Measurements from ENCODE around the gene BRICD5. TPM values are rescaled to one million over a fixed set of nuclear protein-coding genes. Genes with fewer than 3 reads are reported as not detected.

The BRICD5 gene
- total RNA-seq, 1 donor from 2014 or later = 5.2 TPM

DNA sequence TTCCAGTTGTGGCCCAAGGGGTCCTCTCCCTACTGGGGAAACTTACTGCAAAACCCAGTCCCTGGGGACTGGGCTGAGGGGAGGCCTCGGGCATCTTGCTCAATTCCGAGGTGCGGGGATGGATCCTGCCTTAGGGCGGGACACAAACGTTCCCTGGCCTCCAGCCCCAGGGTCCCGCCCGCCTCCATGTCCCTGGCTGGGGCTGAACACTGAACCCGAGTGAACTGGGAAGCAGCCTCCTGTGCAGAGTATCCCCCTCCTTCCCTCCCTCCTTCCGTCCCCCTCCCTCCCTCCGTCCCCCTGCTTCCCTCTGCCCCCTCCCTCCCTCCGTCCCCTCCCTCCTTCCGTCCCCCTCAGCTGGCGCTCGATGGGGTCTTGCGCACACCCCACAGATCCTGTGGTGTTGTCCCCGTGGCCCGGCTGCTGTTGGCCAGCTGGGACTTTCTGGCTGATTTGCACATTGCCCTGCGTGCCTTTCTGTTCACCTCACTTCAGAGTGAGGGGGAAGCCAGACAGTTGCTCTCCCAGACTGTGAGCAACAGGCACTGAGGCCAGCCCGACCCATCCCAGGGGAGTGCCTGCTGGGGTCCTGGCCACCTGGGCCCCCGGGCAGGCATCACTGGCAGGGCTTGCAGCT lies 49.6 kb downstream of the BRICD5 start:
- H3K36me3 Mint-ChIP-seq = peaks cover 4% of the 10 kb centered on the region

More for the DNA sequence above, 49.6 kb downstream of the BRICD5 start:
- Mint-ChIP-seq H3K4me3 (no peak overlapping the region), H3K9me3 (no peaks in the 10 kb centered on the region), H3K27me3 (ENCODE audit: insufficient read depth, low read depth) (peaks cover 2% of the 10 kb centered on the region), H3K4me1 (peaks cover 25% of the 10 kb centered on the region), H3K27ac (no peak overlapping the region)
- Histone ChIP-seq H3K27me3 (no peaks in the 10 kb centered on the region), H3K4me3 (no peak overlapping the region), H3K4me1 (peaks cover 24% of the 10 kb centered on the region), H2AFZ (replicated peaks) (no peak overlapping the region), H3K79me2 (ENCODE audit: low read depth) (peaks cover 81% of the 10 kb centered on the region), H3K9me3 (ENCODE audit: low read depth) (no peaks in the 10 kb centered on the region), H3K4me2 (no peak overlapping the region), H3F3A (ENCODE audit: low read depth) (peaks cover 13% of the 10 kb centered on the region), H3K27ac (peak overlapping the region; percentile 53), H3K36me3 (no peaks in the 10 kb centered on the region), H3K9ac (peak overlapping the region; percentile 37), H4K20me1 (ENCODE audit: low read depth) (peaks cover 66% of the 10 kb centered on the region)
- TF ChIP-seq EZH2 (IDR thresholded peaks at IDR 0.05) (no peak), CTCF (IDR thresholded peaks at IDR 0.05) (no peak), EZH2phosphoT487 (IDR thresholded peaks at IDR 0.05) (no peak)
- no peak for DNase-seq (ENCODE audit: low spot score)

Other genes starting within 250 kb of the BRICD5 start
- 3,079 and 5,348 TPM in 2 replicates for gene RPS2, start 246.0 kb downstream of the BRICD5 start, total RNA-seq (ENCODE audit: low replicate concordance)
- not detected in 2 replicates for gene RNF151, start 244.0 kb downstream of the BRICD5 start, total RNA-seq (ENCODE audit: low replicate concordance)
- gene TBL3, start 238.8 kb downstream of the BRICD5 start, total RNA-seq (ENCODE audit: low replicate concordance) = 30.7 and 47.6 TPM in 2 replicates
- gene NOXO1, start 229.4 kb downstream of the BRICD5 start, total RNA-seq (ENCODE audit: low replicate concordance) = not detected in 2 replicates
- gene GFER, start 226.7 kb downstream of the BRICD5 start, total RNA-seq (ENCODE audit: low replicate concordance) = 35.1 and 35.5 TPM in 2 replicates
- 4.4 and 8.7 TPM in 2 replicates for gene SYNGR3, start 220.9 kb downstream of the BRICD5 start, total RNA-seq (ENCODE audit: low replicate concordance)
- 12.7 and 31.2 TPM in 2 replicates for gene ZNF598, start 201.0 kb downstream of the BRICD5 start, total RNA-seq (ENCODE audit: low replicate concordance)
- gene NPW, start 191.1 kb downstream of the BRICD5 start, total RNA-seq (ENCODE audit: low replicate concordance) = 0.99 TPM in 1 of 2 replicates, not detected in the other
- gene NHERF2, start 184.0 kb downstream of the BRICD5 start, total RNA-seq (ENCODE audit: low replicate concordance) = 3.0 and 9.1 TPM in 2 replicates
- 26.3 and 43.6 TPM in 2 replicates for gene NTHL1, start 163.0 kb downstream of the BRICD5 start, total RNA-seq (ENCODE audit: low replicate concordance)
- gene TSC2, start 162.9 kb downstream of the BRICD5 start, total RNA-seq (ENCODE audit: low replicate concordance) = 55.1 and 63.4 TPM in 2 replicates
- 16.9 and 73.4 TPM in 2 replicates for gene PKD1, start 75.0 kb downstream of the BRICD5 start, total RNA-seq (ENCODE audit: low replicate concordance)
- 2.1 and 4.4 TPM in 2 replicates for gene RAB26, start 62.2 kb downstream of the BRICD5 start, total RNA-seq (ENCODE audit: low replicate concordance)
- gene TRAF7, start 55.1 kb downstream of the BRICD5 start, total RNA-seq (ENCODE audit: low replicate concordance) = 24.1 and 63.6 TPM in 2 replicates
- gene CASKIN1, start 14.3 kb downstream of the BRICD5 start, total RNA-seq (ENCODE audit: low replicate concordance) = 1.6 and 9.0 TPM in 2 replicates
- 24.9 and 89.0 TPM in 2 replicates for gene MLST8, start 5.4 kb downstream of the BRICD5 start, total RNA-seq (ENCODE audit: low replicate concordance)
- gene PGP, start 4.0 kb upstream of the BRICD5 start, total RNA-seq (ENCODE audit: low replicate concordance) = 13.3 and 42.9 TPM in 2 replicates
- 7.4 and 37.7 TPM in 2 replicates for gene E4F1, start 12.7 kb upstream of the BRICD5 start, total RNA-seq (ENCODE audit: low replicate concordance)
- gene DNASE1L2, start 25.6 kb upstream of the BRICD5 start, total RNA-seq (ENCODE audit: low replicate concordance) = 0.21 and 1.6 TPM in 2 replicates
- 39.7 and 85.6 TPM in 2 replicates for gene ECI1, start 40.7 kb upstream of the BRICD5 start, total RNA-seq (ENCODE audit: low replicate concordance)
- 176 and 284 TPM in 2 replicates for gene RNPS1, start 57.3 kb upstream of the BRICD5 start, total RNA-seq (ENCODE audit: low replicate concordance)
- 9.7 and 10.8 TPM in 2 replicates for gene ABCA3, start 129.9 kb upstream of the BRICD5 start, total RNA-seq (ENCODE audit: low replicate concordance)
- gene CCNF, start 218.6 kb upstream of the BRICD5 start, total RNA-seq (ENCODE audit: low replicate concordance) = 41.6 and 67.3 TPM in 2 replicates
- gene TEDC2, start 249.2 kb upstream of the BRICD5 start, total RNA-seq (ENCODE audit: low replicate concordance) = 29.1 and 62.1 TPM in 2 replicates